ENCODE measurements around the gene GNG4. TPM values are rescaled to one million over a fixed set of nuclear protein-coding genes. Genes with fewer than 3 reads are reported as not detected.

The GNG4 gene
- total RNA-seq, 3 donors from 2014 or later: 0.15 to 2.9 TPM; not detected in 1

DNA sequence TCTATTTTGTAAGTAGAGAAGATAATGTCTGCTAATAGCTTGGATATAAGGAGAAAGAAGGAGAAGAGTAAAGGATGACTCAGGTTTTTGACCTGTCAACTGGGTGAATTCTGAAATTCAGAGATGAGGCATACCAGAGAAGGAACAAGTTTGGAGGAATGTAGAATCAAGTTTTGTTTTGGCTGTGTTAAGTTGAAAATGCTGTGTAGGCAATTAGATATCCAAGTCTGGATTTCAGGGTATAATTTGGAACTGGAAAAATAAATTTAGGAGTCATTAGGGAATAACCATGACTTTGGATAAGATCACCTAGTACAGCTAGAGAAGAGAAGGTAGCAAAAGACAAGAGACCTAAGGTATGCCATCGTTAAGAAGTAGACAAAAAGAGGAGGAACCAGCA, 22.4 kb upstream of the GNG4 start:
- no peak for DNase-seq (ENCODE audit: low spot score in 2 of 2)
- no peak overlapping the region for H3K27ac ChIP-seq
- no peak overlapping the region for H3K4me3 ChIP-seq
- peaks cover 17 to 29% of the 10 kb centered on the region in 2 donors for H3K9me3 ChIP-seq
- TF ChIP-seq CTCF (IDR thresholded peaks at IDR 0.05) (no peak), POLR2A (IDR thresholded peaks at IDR 0.05) (no peak), POLR2AphosphoS5 (IDR thresholded peaks at IDR 0.05) (no peak)
- H3K36me3 ChIP-seq: peaks cover 14% of the 10 kb centered on the region
- no peaks in the 10 kb centered on the region for H3K4me1 ChIP-seq
- no peaks in the 10 kb centered on the region for H3K27me3 ChIP-seq
- intact Hi-C loops (cut with DNase I; ENCODE audit: low total_unique reads): no loop called here

DNA sequence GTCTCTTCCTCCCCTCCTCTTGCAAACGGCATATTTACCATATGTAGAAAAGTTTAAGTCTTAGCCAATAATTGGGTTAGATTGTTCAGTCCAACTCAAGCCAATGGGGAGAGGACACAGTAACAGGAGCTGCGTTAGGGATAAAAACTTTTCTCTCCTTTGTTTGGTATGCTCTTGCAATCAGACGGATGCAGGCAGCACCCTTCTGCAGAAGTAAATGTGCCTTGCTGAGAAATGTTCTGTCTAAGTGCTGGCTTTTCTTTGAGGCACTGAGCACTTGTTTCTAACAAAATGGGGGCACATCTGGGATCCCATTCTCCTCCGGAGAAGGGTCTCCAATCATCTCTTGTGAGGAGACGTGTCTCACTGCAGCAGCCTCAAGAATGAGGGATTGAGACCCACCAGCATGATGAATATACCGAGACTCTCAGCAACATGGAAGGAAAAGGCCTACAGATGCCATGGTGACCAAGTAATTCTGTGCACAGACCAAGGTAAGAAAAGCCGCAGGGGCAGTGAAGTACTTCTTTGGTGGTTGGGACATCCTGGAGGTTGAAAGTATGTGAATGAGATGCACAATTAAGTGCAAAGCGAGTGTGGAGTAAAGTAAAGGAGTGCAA, 20.7 kb upstream of the GNG4 start:
- Histone ChIP-seq H3K27me3 (no peaks in the 10 kb centered on the region), H3K4me1 (no peaks in the 10 kb centered on the region), H3K36me3 (peaks cover 6% of the 10 kb centered on the region), H3K4me3 (no peak overlapping the region), H3K27ac (no peak overlapping the region), H3K9me3 (peaks cover 17 to 24% of the 10 kb centered on the region in 2 donors)
- no peak for DNase-seq (ENCODE audit: low spot score in 2 of 2)
- TF ChIP-seq POLR2A (IDR thresholded peaks at IDR 0.05) (no peak), POLR2AphosphoS5 (IDR thresholded peaks at IDR 0.05) (no peak), CTCF (IDR thresholded peaks at IDR 0.05) (no peak)
- intact Hi-C loops (cut with DNase I; ENCODE audit: low total_unique reads): no loop called here

DNA sequence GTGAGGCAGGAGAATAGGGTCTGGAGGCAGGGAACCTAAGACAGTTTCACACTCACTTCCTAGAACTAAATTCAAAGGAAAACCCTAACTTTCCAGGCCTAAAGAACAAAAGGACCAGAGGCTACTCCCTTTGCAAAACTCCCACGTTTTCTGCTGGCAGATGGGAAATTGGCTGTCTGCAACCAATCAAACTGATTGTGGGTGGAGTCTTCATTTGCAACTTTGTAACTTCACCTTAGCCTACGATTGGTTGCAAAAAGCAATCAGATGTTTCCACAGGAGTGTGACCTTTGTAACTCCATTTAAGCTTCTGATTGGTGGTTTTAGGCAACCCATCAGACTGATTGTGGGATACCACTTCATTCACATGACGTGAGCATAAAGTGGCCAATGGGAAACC, 19.7 kb upstream of the GNG4 start:
- no peak overlapping the region for H3K4me3 ChIP-seq
- TF ChIP-seq POLR2A (IDR thresholded peaks at IDR 0.05) (no peak), POLR2AphosphoS5 (IDR thresholded peaks at IDR 0.05) (no peak), CTCF (IDR thresholded peaks at IDR 0.05) (no peak)
- H3K27ac ChIP-seq: no peak overlapping the region
- DNase-seq (ENCODE audit: low spot score in 2 of 2): no peak
- peaks cover 17 to 24% of the 10 kb centered on the region in 2 donors for H3K9me3 ChIP-seq
- intact Hi-C loops (cut with DNase I; ENCODE audit: low total_unique reads): no loop called here
- no peaks in the 10 kb centered on the region for H3K36me3 ChIP-seq
- H3K4me1 ChIP-seq: no peaks in the 10 kb centered on the region
- H3K27me3 ChIP-seq: no peaks in the 10 kb centered on the region

DNA sequence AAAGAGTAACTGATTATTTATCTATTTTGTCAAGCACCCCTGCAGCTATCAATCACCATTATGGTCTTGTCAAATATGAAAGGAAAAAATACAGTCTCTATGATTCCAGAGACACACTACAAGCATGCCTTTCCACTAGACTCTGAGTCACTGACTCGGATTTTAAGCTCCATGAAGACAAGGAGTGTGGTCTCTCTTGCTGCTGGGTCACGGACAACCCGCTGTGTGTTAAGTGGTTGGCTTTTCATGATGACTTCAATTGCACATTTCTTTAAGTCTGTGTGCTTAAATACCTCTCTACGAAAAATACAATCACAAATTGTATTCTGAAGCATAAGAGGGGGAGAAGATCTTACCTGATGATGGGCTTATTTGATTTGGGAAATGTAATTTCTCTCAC, 14.0 kb upstream of the GNG4 start:
- intact Hi-C loops (cut with DNase I; ENCODE audit: low total_unique reads): no loop called here
- Histone ChIP-seq H3K4me3 (no peak overlapping the region), H3K4me1 (no peaks in the 10 kb centered on the region), H3K27me3 (no peaks in the 10 kb centered on the region), H3K36me3 (no peaks in the 10 kb centered on the region), H3K9me3 (no peaks in the 10 kb centered on the region), H3K27ac (no peak overlapping the region)
- DNase-seq (ENCODE audit: low spot score in 2 of 2): no peak
- TF ChIP-seq POLR2A (IDR thresholded peaks at IDR 0.05) (no peak), CTCF (IDR thresholded peaks at IDR 0.05) (no peak), POLR2AphosphoS5 (IDR thresholded peaks at IDR 0.05) (no peak)

DNA sequence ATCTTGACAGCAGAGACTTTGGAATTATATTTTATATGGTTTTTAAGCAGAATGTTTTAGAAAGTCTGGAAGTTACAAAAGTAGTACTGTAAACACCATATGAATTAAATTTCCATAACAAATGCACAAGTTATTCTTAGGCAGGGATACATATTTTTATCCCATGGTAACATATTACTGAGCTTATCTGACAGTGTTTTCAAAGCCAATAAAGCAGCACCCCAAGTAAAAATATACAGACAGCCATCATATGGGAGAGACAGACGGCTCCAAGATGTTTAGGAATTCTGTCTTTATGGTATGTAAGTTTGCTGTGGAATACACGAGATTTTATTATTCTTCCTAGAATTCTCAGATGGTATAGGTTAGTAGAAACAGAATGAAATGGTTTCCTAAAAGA, 12.0 kb upstream of the GNG4 start:
- no peak for DNase-seq (ENCODE audit: low spot score in 2 of 2)
- Histone ChIP-seq H3K9me3 (no peaks in the 10 kb centered on the region), H3K4me1 (no peaks in the 10 kb centered on the region), H3K36me3 (no peaks in the 10 kb centered on the region), H3K27ac (no peak overlapping the region), H3K4me3 (no peak overlapping the region), H3K27me3 (no peaks in the 10 kb centered on the region)
- intact Hi-C loops (cut with DNase I; ENCODE audit: low total_unique reads): loop anchor here (2.0 kb wide), 1 partner anchor 23 kb away; no protein-coding TSS in a partner anchor
- TF ChIP-seq POLR2AphosphoS5 (IDR thresholded peaks at IDR 0.05): no peak

All from breast epithelium (tissue), 4 donors.